Measurements from ENCODE around the gene SLCO3A1. TPM values are rescaled to one million over a fixed set of nuclear protein-coding genes. Genes with fewer than 3 reads are reported as not detected.

The SLCO3A1 gene
- total RNA-seq, 2 experiments from 2014 or later = 2.0 to 2.7 TPM

GRCh38 chr15:92164327-92165000, 311.0 kb downstream of the SLCO3A1 start:
- no peaks in the 10 kb centered on the region for H3K36me3 Mint-ChIP-seq
- H3K27ac Mint-ChIP-seq = no peak overlapping the region
- no peak overlapping the region for H3K4me3 Mint-ChIP-seq
- no peak for DNase-seq
- H3K27me3 Mint-ChIP-seq = no peaks in the 10 kb centered on the region
- H3K4me1 Mint-ChIP-seq = peaks cover 8% of the 10 kb centered on the region
- H3K9me3 Mint-ChIP-seq = no peaks in the 10 kb centered on the region

- no peak for DNase-seq
- H3K4me3 Mint-ChIP-seq = no peak overlapping the region
- no peak overlapping the region for H3K27ac Mint-ChIP-seq
- H3K36me3 Mint-ChIP-seq = no peaks in the 10 kb centered on the region
- H3K9me3 Mint-ChIP-seq = no peaks in the 10 kb centered on the region
- H3K4me1 Mint-ChIP-seq = peaks cover 8% of the 10 kb centered on the region
- H3K27me3 Mint-ChIP-seq = no peaks in the 10 kb centered on the region
These were observed 311.5 kb downstream of the SLCO3A1 start for GRCh38 chr15:92165001-92165346.

- Mint-ChIP-seq H3K4me3 (no peak overlapping the region), H3K27ac (no peak overlapping the region), H3K9me3 (no peaks in the 10 kb centered on the region), H3K36me3 (no peaks in the 10 kb centered on the region), H3K4me1 (peaks cover 4% of the 10 kb centered on the region), H3K27me3 (no peaks in the 10 kb centered on the region)
- DNase-seq = no peak
These were observed 312.5 kb downstream of the SLCO3A1 start for GRCh38 chr15:92166029-92166428.

GRCh38 chr15:92166751-92167405, 313.4 kb downstream of the SLCO3A1 start:
- no peaks in the 10 kb centered on the region for H3K4me1 Mint-ChIP-seq
- H3K9me3 Mint-ChIP-seq = no peaks in the 10 kb centered on the region
- H3K36me3 Mint-ChIP-seq = no peaks in the 10 kb centered on the region
- no peak overlapping the region for H3K4me3 Mint-ChIP-seq
- no peaks in the 10 kb centered on the region for H3K27me3 Mint-ChIP-seq
- no peak for DNase-seq
- H3K27ac Mint-ChIP-seq = no peak overlapping the region

GRCh38 chr15:92167451-92167850, 313.9 kb downstream of the SLCO3A1 start:
- Mint-ChIP-seq H3K9me3 (no peaks in the 10 kb centered on the region), H3K27me3 (no peaks in the 10 kb centered on the region), H3K36me3 (no peaks in the 10 kb centered on the region), H3K4me1 (no peaks in the 10 kb centered on the region), H3K27ac (no peak overlapping the region), H3K4me3 (no peak overlapping the region)
- no peak for DNase-seq

- H3K27me3 Mint-ChIP-seq = no peaks in the 10 kb centered on the region
- H3K36me3 Mint-ChIP-seq = no peaks in the 10 kb centered on the region
- no peaks in the 10 kb centered on the region for H3K4me1 Mint-ChIP-seq
- DNase-seq = no peak
- no peaks in the 10 kb centered on the region for H3K9me3 Mint-ChIP-seq
- no peak overlapping the region for H3K27ac Mint-ChIP-seq
- H3K4me3 Mint-ChIP-seq = no peak overlapping the region
These were observed 314.7 kb downstream of the SLCO3A1 start for GRCh38 chr15:92168066-92168683.

- Mint-ChIP-seq H3K27me3 (no peaks in the 10 kb centered on the region), H3K27ac (no peak overlapping the region), H3K9me3 (no peaks in the 10 kb centered on the region), H3K4me1 (no peaks in the 10 kb centered on the region), H3K36me3 (no peaks in the 10 kb centered on the region), H3K4me3 (no peak overlapping the region)
- no peak for DNase-seq
These were observed 317.4 kb downstream of the SLCO3A1 start for GRCh38 chr15:92170897-92171296.

GRCh38 chr15:92178911-92179310, 325.4 kb downstream of the SLCO3A1 start:
- DNase-seq = no peak
- H3K27me3 Mint-ChIP-seq = peaks cover 16% of the 10 kb centered on the region
- no peaks in the 10 kb centered on the region for H3K36me3 Mint-ChIP-seq
- H3K9me3 Mint-ChIP-seq = no peaks in the 10 kb centered on the region
- H3K27ac Mint-ChIP-seq = no peak overlapping the region
- no peak overlapping the region for H3K4me3 Mint-ChIP-seq
- H3K4me1 Mint-ChIP-seq = no peaks in the 10 kb centered on the region

- DNase-seq = no peak
- H3K4me1 Mint-ChIP-seq = no peaks in the 10 kb centered on the region
- H3K27ac Mint-ChIP-seq = no peak overlapping the region
- peaks cover 14% of the 10 kb centered on the region for H3K27me3 Mint-ChIP-seq
- no peaks in the 10 kb centered on the region for H3K36me3 Mint-ChIP-seq
- no peaks in the 10 kb centered on the region for H3K9me3 Mint-ChIP-seq
- H3K4me3 Mint-ChIP-seq = no peak overlapping the region
These were observed 330.6 kb downstream of the SLCO3A1 start for GRCh38 chr15:92184142-92184541.

- H3K4me3 Mint-ChIP-seq = no peak overlapping the region
- DNase-seq = no peak
- H3K4me1 Mint-ChIP-seq = no peaks in the 10 kb centered on the region
- H3K9me3 Mint-ChIP-seq = no peaks in the 10 kb centered on the region
- no peak overlapping the region for H3K27ac Mint-ChIP-seq
- H3K36me3 Mint-ChIP-seq = no peaks in the 10 kb centered on the region
- H3K27me3 Mint-ChIP-seq = peaks cover 14% of the 10 kb centered on the region
These were observed 331.2 kb downstream of the SLCO3A1 start for GRCh38 chr15:92184679-92185230.

GRCh38 chr15:92187975-92188374, 334.5 kb downstream of the SLCO3A1 start:
- Mint-ChIP-seq H3K9me3 (no peaks in the 10 kb centered on the region), H3K27me3 (peaks cover 11% of the 10 kb centered on the region), H3K27ac (no peak overlapping the region), H3K4me3 (no peak overlapping the region), H3K36me3 (no peaks in the 10 kb centered on the region), H3K4me1 (no peaks in the 10 kb centered on the region)
- no peak for DNase-seq

GRCh38 chr15:92189166-92189565, 335.7 kb downstream of the SLCO3A1 start:
- Mint-ChIP-seq H3K27ac (no peak overlapping the region), H3K9me3 (no peaks in the 10 kb centered on the region), H3K27me3 (peaks cover 3% of the 10 kb centered on the region), H3K4me1 (no peaks in the 10 kb centered on the region), H3K4me3 (no peak overlapping the region), H3K36me3 (no peaks in the 10 kb centered on the region)
- no peak for DNase-seq

- no peak overlapping the region for H3K27ac Mint-ChIP-seq
- no peak overlapping the region for H3K4me3 Mint-ChIP-seq
- H3K4me1 Mint-ChIP-seq = no peaks in the 10 kb centered on the region
- H3K9me3 Mint-ChIP-seq = peaks cover 1% of the 10 kb centered on the region
- DNase-seq = no peak
- H3K27me3 Mint-ChIP-seq = no peaks in the 10 kb centered on the region
- H3K36me3 Mint-ChIP-seq = no peaks in the 10 kb centered on the region
These were observed 341.7 kb downstream of the SLCO3A1 start for GRCh38 chr15:92195241-92195640.

- DNase-seq = no peak
- Mint-ChIP-seq H3K36me3 (no peaks in the 10 kb centered on the region), H3K4me3 (no peak overlapping the region), H3K4me1 (no peaks in the 10 kb centered on the region), H3K27me3 (no peaks in the 10 kb centered on the region), H3K27ac (no peak overlapping the region), H3K9me3 (peaks cover 1% of the 10 kb centered on the region)
These were observed 342.8 kb downstream of the SLCO3A1 start for GRCh38 chr15:92196342-92196741.

GRCh38 chr15:92197746-92198145, 344.2 kb downstream of the SLCO3A1 start:
- Mint-ChIP-seq H3K27me3 (no peaks in the 10 kb centered on the region), H3K27ac (no peak overlapping the region), H3K4me3 (no peak overlapping the region)

More at GRCh38 chr15:92197746-92198145, 344.2 kb downstream of the SLCO3A1 start:
- peaks cover 1% of the 10 kb centered on the region for H3K9me3 Mint-ChIP-seq
- H3K36me3 Mint-ChIP-seq = no peaks in the 10 kb centered on the region
- DNase-seq = no peak
- H3K4me1 Mint-ChIP-seq = no peaks in the 10 kb centered on the region
